Osteoblast (primary cell): ENCODE measurements around the gene NRF1. TPM values are rescaled to one million over a fixed set of nuclear protein-coding genes. Genes with fewer than 3 reads are reported as not detected.
"Not testable (repeated sequence)": the region's sequence is repeated elsewhere in the genome, so short reads cannot be mapped to it uniquely, and the experiment has no call there.

Experiments
- DNase-seq: peaks from one replicate; pipeline ENCODE4 v3.0.0; 2011; ENCODE audit warnings: low spot score, mixed read lengths; ENCODE audit not compliant: insufficient read length; ENCODE audit errors: missing footprints
- H2AFZ ChIP-seq: 2 replicates; pipeline ENCODE4 v1.6.0; 2011; ENCODE audit warnings: mild to moderate bottlenecking, low read length
- H3K27ac ChIP-seq: 2 replicates; pipeline ENCODE4 v1.5.1; 2011; ENCODE audit warnings: mild to moderate bottlenecking, low read depth, low read length, moderate library complexity
- H3K27me3 ChIP-seq: 2 replicates; pipeline ENCODE4 v1.6.0; 2012; ENCODE audit warnings: mild to moderate bottlenecking, control low read depth, inconsistent platforms, low read length, moderate library complexity; ENCODE audit not compliant: insufficient read depth
- H3K36me3 ChIP-seq: 2 replicates; pipeline ENCODE4 v1.5.1; 2011; ENCODE audit warnings: mild to moderate bottlenecking, low read length, control low read depth, moderate library complexity; ENCODE audit not compliant: insufficient read depth
- H3K4me1 ChIP-seq: 2 replicates; pipeline ENCODE4 v1.5.1; 2011; ENCODE audit warnings: mild to moderate bottlenecking, low read length, control low read depth, moderate library complexity; ENCODE audit not compliant: insufficient read depth
- H3K4me2 ChIP-seq: 2 replicates; pipeline ENCODE4 v1.6.0; 2011; ENCODE audit warnings: mild to moderate bottlenecking, low read length; ENCODE audit not compliant: insufficient read depth
- H3K4me3 ChIP-seq: fragments of 200-600 bp; sonication (generic); 3 replicates; pipeline ENCODE4 v1.5.1; 2012; ENCODE audit warnings: mild to moderate bottlenecking, low read length, inconsistent platforms; ENCODE audit not compliant: insufficient read depth
- H3K79me2 ChIP-seq: 2 replicates; pipeline ENCODE4 v1.6.0; 2012; ENCODE audit warnings: mild to moderate bottlenecking, low read length, control low read depth, inconsistent platforms; ENCODE audit not compliant: insufficient read depth
- H3K9me3 ChIP-seq: 2 replicates; pipeline ENCODE4 v1.5.1; 2011; ENCODE audit warnings: low read depth, low read length, control low read depth
- H4K20me1 ChIP-seq: 2 replicates; pipeline ENCODE4 v1.6.0; 2012; ENCODE audit warnings: mild to moderate bottlenecking, low read length, control low read depth; ENCODE audit not compliant: insufficient read depth
- CTCF ChIP-seq: IDR thresholded peaks from 2 replicates; pipeline ENCODE4 v1.5.1; 2011; ENCODE audit warnings: mild to moderate bottlenecking, low read depth, low read length, moderate library complexity; ENCODE audit errors: extremely low read depth
- total RNA-seq: library from RNA; depleted of rRNA; stranded (reverse); fragments of >200 nt; gene quantifications from 2 replicates; pipeline ENCODE4 v1.2.3, GENCODE V29; 2012

The NRF1 gene
- total RNA-seq, 1 donor, result 14.8 TPM

- Histone ChIP-seq H3K27ac (no peak overlapping the region), H3K36me3 (no peaks in the 10 kb centered on the region), H3K4me1 (no peaks in the 10 kb centered on the region), H4K20me1 (no peaks in the 10 kb centered on the region), H3K4me2 (no peak overlapping the region), H3K27me3 (peaks cover 23% of the 10 kb centered on the region), H3K79me2 (no peaks in the 10 kb centered on the region), H3K4me3 (no peak overlapping the region), H2AFZ (no peak overlapping the region), H3K9me3 (no peaks in the 10 kb centered on the region)
- DNase-seq, result peak; percentile 85
- TF ChIP-seq CTCF, result no peak
These were observed 178.6 kb downstream of the NRF1 start for GRCh38 chr7:129790136-129790535.

DNA sequence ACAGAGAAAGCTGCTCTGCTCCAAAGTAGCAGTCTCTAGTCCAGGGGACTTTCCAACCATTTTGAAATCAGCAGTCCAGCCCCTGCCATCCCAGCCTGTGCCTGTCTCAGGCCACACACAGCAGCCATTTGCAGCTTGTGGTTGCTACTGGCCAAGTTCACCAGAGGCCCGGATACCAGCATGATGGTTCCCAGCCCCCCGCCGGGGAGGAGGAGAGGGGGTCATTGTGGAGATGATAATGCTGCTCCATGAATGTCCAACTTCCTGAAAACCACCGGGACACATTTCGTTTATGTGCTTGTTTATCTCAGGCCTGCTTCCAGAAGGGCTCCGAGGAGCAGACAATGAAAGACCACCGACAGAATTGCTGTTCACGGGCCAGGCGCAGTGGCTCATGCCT lies 181.2 kb downstream of the NRF1 start:
- Histone ChIP-seq H3K4me2 (no peak overlapping the region), H3K79me2 (no peaks in the 10 kb centered on the region), H3K9me3 (no peaks in the 10 kb centered on the region), H3K27ac (no peak overlapping the region), H3K4me1 (no peaks in the 10 kb centered on the region), H3K4me3 (no peak overlapping the region), H4K20me1 (no peaks in the 10 kb centered on the region), H3K36me3 (no peaks in the 10 kb centered on the region), H3K27me3 (no peaks in the 10 kb centered on the region), H2AFZ (no peak overlapping the region)
- no peak for TF ChIP-seq CTCF
- DNase-seq, result peak; percentile 79

- no peak overlapping the region for H2AFZ ChIP-seq
- no peak overlapping the region for H3K4me2 ChIP-seq
- H4K20me1 ChIP-seq, result no peaks in the 10 kb centered on the region
- H3K4me1 ChIP-seq, result no peaks in the 10 kb centered on the region
- H3K79me2 ChIP-seq, result no peaks in the 10 kb centered on the region
- no peaks in the 10 kb centered on the region for H3K36me3 ChIP-seq
- TF ChIP-seq CTCF, result no peak
- H3K27me3 ChIP-seq, result no peaks in the 10 kb centered on the region
- no peaks in the 10 kb centered on the region for H3K9me3 ChIP-seq
- H3K27ac ChIP-seq, result no peak overlapping the region
- no peak overlapping the region for H3K4me3 ChIP-seq
- peak; percentile 73 for DNase-seq
These were observed 182.2 kb downstream of the NRF1 start for GRCh38 chr7:129793506-129794310.

DNA sequence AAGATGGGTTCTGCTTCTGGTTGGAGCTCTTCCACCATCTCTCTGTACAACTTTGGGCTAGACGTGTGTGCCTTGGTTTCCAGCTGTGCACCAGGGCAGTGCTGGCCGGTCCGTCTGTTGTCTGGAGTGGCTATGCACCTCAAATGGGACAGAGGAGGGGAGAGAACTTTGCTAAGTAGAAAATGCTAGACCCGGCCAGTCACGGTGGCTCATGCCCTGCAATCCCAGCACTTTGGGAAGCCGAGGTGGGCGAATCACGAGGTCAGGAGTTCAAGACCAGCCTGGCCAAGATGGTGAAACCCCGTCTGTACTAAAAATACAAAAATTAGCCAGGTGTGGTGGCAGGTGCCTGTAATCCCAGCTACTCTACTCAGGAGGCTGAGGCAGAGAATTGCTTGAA lies 182.9 kb downstream of the NRF1 start:
- not testable (repeated sequence) for H3K4me2 ChIP-seq, H3K4me3 ChIP-seq, DNase-seq, H3K27me3 ChIP-seq, H3K27ac ChIP-seq, H2AFZ ChIP-seq, H3K9me3 ChIP-seq, H3K4me1 ChIP-seq, H3K36me3 ChIP-seq, H4K20me1 ChIP-seq, H3K79me2 ChIP-seq
